Central memory CD4-positive, alpha-beta T cell (primary cell): ENCODE measurements around the gene BHMT2.

Source experiments
- DNase-seq: peaks from one replicate; pipeline ENCODE4 v3.0.0; 2022

BHMT2 gene

DNA sequence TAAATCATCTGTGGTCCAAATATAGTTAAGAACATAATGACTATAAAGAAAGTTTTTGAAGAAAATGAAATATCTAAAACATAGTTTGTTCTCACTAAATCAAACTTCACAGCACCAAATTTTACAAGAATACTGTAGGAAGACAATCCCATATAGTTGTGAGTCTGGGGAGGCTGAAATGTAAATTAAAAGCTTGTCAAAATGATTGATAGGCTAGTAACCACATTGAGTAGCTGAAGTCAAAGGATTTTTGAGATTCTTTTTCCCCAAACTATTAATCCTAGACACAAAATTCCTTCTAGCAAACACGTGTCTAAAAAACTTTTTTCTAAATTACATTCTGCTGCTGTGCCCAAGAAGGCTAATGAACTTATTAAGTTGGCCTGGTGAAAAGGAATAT is 55.0 kb downstream of the BHMT2 start:
- no peak for DNase-seq

DNA sequence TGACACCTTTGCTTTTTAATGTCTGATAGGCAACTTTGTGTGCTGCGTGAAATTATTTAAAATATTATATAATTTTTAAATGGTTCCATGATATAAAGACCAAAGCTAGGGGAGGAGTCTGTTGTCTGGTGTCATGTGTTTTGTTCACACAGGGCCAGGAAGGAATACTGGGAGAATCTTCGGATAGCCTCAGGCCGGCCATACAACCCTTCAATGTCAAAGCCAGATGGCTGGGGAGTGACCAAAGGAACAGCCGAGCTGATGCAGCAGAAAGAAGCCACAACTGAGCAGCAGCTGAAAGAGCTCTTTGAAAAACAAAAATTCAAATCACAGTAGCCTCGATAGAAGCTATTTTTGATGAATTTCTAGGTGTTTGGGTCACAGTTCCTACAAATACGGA is 61.2 kb downstream of the BHMT2 start:
- DNase-seq = no peak

DNA sequence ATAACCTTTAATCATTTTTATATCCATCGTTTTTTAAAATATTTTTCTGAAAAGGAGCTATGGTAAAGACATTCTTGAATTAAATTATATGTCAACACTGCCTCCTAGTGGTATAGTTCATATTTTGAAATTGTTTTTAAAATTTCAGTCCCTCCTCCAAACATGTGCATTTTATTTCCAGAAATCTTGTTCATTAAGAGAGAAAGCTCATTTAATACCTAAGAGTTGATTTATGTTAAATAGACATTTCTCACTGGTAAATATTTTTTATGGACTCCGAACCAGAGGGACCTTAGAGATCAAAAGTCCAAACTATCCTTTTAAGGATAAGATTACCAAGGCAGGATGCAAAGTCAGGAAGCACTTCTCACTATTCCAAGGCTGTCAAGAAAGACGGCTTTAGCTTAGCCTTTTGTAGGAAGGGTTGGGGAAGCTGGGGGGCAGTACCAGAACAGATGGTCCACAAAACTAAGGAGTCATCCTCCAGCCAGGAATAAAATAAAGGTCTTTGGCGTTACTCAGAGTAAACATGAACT is 63.6 kb downstream of the BHMT2 start:
- DNase-seq = peak; percentile 21

DNA sequence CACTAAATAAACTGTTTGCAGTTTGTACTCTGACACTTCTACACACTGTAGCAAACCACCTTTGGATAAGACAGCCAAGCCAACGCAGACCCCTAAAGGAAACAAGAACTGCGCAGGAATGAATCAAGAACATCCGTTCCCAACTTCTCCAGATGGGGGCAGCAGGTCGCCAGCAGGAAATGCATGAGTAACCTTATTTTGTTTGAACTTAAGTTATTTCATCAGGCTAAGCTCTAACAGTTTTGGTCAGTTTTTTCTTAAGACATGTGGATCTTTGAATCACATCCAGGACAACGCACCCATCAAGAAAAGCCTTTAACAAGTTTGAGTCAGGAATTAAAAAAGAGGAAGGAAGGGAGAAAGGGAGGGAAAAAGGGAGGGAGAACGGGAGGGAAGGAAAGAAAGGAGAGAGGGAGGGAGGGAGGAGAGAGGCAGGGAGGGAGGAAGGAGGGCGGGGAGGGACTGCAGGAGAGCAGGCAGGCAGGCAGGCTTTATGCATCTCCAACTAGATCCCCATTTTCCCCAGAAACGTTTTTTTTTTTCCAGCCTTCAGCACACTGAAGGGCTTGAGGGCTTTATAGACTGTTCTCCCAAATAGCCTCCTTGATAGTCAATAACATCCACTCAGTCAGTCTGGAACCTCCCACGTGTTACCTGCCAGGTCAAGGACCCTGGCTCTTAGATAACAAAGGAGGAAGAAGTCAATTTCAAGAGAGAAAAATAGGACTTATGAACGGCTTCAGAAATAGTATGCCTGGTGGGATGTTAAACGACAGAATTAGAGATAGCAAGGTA is 64.3 kb downstream of the BHMT2 start:
- DNase-seq = peak; percentile 41

DNA sequence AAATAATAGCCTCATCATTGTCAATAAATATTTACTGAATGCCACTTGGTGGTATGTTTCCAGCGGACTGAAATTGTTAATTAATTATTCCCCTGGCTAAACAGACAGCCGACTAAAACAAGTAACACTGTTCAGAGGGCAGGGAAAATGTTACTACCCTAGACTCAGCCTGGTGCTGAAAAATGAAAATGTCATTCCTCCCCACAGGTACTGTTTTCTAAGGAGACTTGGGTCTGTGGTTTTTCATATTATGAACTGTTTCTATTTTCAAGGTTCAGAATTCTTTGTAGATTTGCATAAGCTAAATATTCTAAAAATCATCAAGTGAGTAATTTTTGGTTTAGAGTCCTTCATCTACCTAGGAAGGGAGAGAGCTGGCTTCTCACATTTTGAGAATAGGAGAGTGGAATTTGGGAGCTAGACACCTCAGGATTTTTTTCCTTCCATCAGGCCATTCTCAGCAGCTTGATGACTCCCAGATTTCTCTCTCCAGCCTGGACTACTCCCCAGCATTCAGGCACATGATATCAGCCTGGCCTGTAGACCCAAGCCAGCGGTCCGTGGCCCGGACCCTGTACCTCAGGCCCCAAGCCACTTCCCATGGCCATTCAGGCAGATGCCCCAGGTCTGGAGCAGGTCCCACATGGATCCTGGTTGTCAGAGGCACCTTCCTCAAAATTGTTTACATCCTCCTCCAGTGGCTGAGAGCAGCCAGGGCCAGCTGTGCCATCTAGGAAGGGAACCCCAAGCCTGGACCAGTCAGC is 66.4 kb downstream of the BHMT2 start:
- no peak for DNase-seq

DNA sequence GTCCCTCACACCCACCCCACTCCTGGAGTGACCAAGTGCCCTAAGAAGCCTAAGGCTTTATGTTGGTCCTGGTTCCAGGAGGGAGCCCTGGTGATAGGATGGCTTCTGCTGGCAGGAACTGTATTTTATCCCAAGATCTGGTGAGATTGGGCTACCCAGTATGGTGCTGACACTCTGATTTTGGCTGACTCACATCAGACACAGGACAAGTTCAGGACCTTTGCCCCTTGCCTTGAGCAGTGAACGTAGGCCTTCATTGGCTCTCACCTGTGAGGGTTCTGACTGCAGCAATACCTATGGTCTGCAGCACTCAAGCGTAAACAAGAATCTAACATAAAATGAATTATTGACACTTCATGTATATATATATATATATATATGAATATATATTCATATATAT is 67.1 kb downstream of the BHMT2 start:
- no peak for DNase-seq
